ENCODE results near the gene NRSN2.

The NRSN2 gene

GRCh38 chr20:346640-347316 is at the start of gene NRSN2:
Gene NRSN2 (plus strand): TSS chr20:347111. CDS start chr20:349644, 2,533 bp downstream.
- no peak for DNase-seq

- no peak for DNase-seq
Measured at GRCh38 chr20:297925-298775, 48.8 kb upstream of the NRSN2 start.

- no peak for DNase-seq
Measured at GRCh38 chr20:298776-299391, 48.0 kb upstream of the NRSN2 start.

GRCh38 chr20:300345-300990 is 46.4 kb upstream of the NRSN2 start:
- no peak for DNase-seq

GRCh38 chr20:301886-302848 is 44.7 kb upstream of the NRSN2 start:
- no peak for DNase-seq

GRCh38 chr20:305745-306144 is 41.2 kb upstream of the NRSN2 start:
- no peak for DNase-seq

- DNase-seq, result no peak
Measured at GRCh38 chr20:308427-309038, 38.4 kb upstream of the NRSN2 start.

GRCh38 chr20:309306-309840 is 37.5 kb upstream of the NRSN2 start:
- no peak for DNase-seq

- no peak for DNase-seq
Measured at GRCh38 chr20:309841-310644, 36.9 kb upstream of the NRSN2 start.

GRCh38 chr20:310645-311044 is 36.3 kb upstream of the NRSN2 start:
- DNase-seq, result no peak

- DNase-seq, result no peak
Measured at GRCh38 chr20:311609-312008, 35.3 kb upstream of the NRSN2 start.

GRCh38 chr20:312067-312466 is 34.8 kb upstream of the NRSN2 start:
- no peak for DNase-seq

GRCh38 chr20:312866-313265 is 34.0 kb upstream of the NRSN2 start:
- no peak for DNase-seq

GRCh38 chr20:313402-313801 is 33.5 kb upstream of the NRSN2 start:
- DNase-seq, result no peak

- DNase-seq, result no peak
Measured at GRCh38 chr20:313948-314347, 33.0 kb upstream of the NRSN2 start.

GRCh38 chr20:316316-317068 is 30.4 kb upstream of the NRSN2 start:
- no peak for DNase-seq

GRCh38 chr20:324177-325044 is 22.5 kb upstream of the NRSN2 start:
- DNase-seq, result peak; percentile 91

- DNase-seq, result peak; percentile 86
Measured at GRCh38 chr20:325045-325888, 21.6 kb upstream of the NRSN2 start, which contains the start of gene SOX12. Gene SOX12 (plus strand): TSS chr20:325552. CDS start chr20:325925, 373 bp downstream.

Data from KG1 (cell line).